HL-60/S4 treated with retinoic acid at 250 ng/mL for 4 days and 3 days (cell line): ENCODE results near the gene MYO3B.
"Not testable (repeated sequence)": the region's sequence is repeated elsewhere in the genome, so short reads cannot be mapped to it uniquely, and the experiment has no call there.

ENCODE experiments used
- in situ Hi-C: fragments of 300-500 bp; cut with MboI; formaldehyde crosslinking; loops from 2 replicates; pipeline ENCODE4 v1.7.0; 2022; ENCODE audit warnings: low sequenced_read_pairs

Gene MYO3B

GRCh38 chr2:170206805-170207407 lies 29.0 kb downstream of the MYO3B start:
- in situ Hi-C loops = no loop called here

- in situ Hi-C loops = no loop called here
Measured at GRCh38 chr2:170207901-170208300, 30.0 kb downstream of the MYO3B start.

GRCh38 chr2:170208967-170209366 lies 31.0 kb downstream of the MYO3B start:
- in situ Hi-C loops = no loop called here

GRCh38 chr2:170212625-170213280 lies 34.8 kb downstream of the MYO3B start:
- in situ Hi-C loops = no loop called here

- in situ Hi-C loops = not testable (repeated sequence)
Measured at GRCh38 chr2:170213281-170213625, 35.3 kb downstream of the MYO3B start.

GRCh38 chr2:170213651-170214050 lies 35.7 kb downstream of the MYO3B start:
- in situ Hi-C loops = no loop called here

- in situ Hi-C loops = no loop called here
Measured at GRCh38 chr2:170214309-170214948, 36.5 kb downstream of the MYO3B start.

- in situ Hi-C loops = no loop called here
Measured at GRCh38 chr2:170215021-170215420, 37.1 kb downstream of the MYO3B start.

- in situ Hi-C loops = no loop called here
Measured at GRCh38 chr2:170216428-170216827, 38.5 kb downstream of the MYO3B start.

GRCh38 chr2:170216981-170217380 lies 39.0 kb downstream of the MYO3B start:
- in situ Hi-C loops = no loop called here

- in situ Hi-C loops = no loop called here
Measured at GRCh38 chr2:170217778-170218251, 39.9 kb downstream of the MYO3B start.

GRCh38 chr2:170218456-170218855 lies 40.5 kb downstream of the MYO3B start:
- in situ Hi-C loops = no loop called here

GRCh38 chr2:170218931-170219330 lies 41.0 kb downstream of the MYO3B start:
- in situ Hi-C loops = no loop called here

- in situ Hi-C loops = no loop called here
Measured at GRCh38 chr2:170221317-170222288, 43.7 kb downstream of the MYO3B start.

- in situ Hi-C loops = no loop called here
Measured at GRCh38 chr2:170222298-170222697, 44.4 kb downstream of the MYO3B start.

- in situ Hi-C loops = no loop called here
Measured at GRCh38 chr2:170222842-170223241, 44.9 kb downstream of the MYO3B start.

GRCh38 chr2:170224692-170225294 lies 46.8 kb downstream of the MYO3B start:
- in situ Hi-C loops = loop anchor here (25.0 kb wide), 1 partner anchor 588 kb away; the partner anchor contains the start of gene GAD1

- in situ Hi-C loops = loop anchor here (25.0 kb wide), 1 partner anchor 586 kb away; the partner anchor contains the start of gene GAD1
Measured at GRCh38 chr2:170226216-170226615, 48.3 kb downstream of the MYO3B start.

GRCh38 chr2:170227507-170227947 lies 49.6 kb downstream of the MYO3B start:
- in situ Hi-C loops = loop anchor here (25.0 kb wide), 1 partner anchor 585 kb away; the partner anchor contains the start of gene GAD1

- in situ Hi-C loops = loop anchor here (25.0 kb wide), 1 partner anchor 584 kb away; the partner anchor contains the start of gene GAD1
Measured at GRCh38 chr2:170227951-170228350, 50.0 kb downstream of the MYO3B start.
